HepG2 (cell line): ENCODE results near the gene TMIGD3. TPM values are rescaled to one million over a fixed set of nuclear protein-coding genes. Genes with fewer than 3 reads are reported as not detected.

ENCODE experiments used
- ATAD3A ChIP-seq: sonication (generic); formaldehyde crosslinking; IDR thresholded peaks from 2 replicates; pipeline ENCODE4 v1.4.0; 2020; ENCODE audit warnings: missing genetic modification reagents
- CEBPG ChIP-seq: IDR thresholded peaks from 2 replicates; pipeline ENCODE4 v1.6.1; 2016
- ELF1 ChIP-seq: sonication (generic); formaldehyde crosslinking; IDR thresholded peaks from 2 replicates; pipeline ENCODE4 v1.4.0; 2020; ENCODE audit warnings: missing genetic modification reagents
- GATA4 ChIP-seq: sonication (generic); IDR thresholded peaks from 2 replicates; pipeline ENCODE4 v1.6.1; 2016; ENCODE audit warnings: antibody characterized with exemption, low read depth, borderline replicate concordance
- GZF1 ChIP-seq: sonication (generic); formaldehyde crosslinking; IDR thresholded peaks from 2 replicates; pipeline ENCODE4 v1.5.1; 2020; ENCODE audit warnings: mild to moderate bottlenecking, missing genetic modification reagents
- KLF12 ChIP-seq: sonication (generic); formaldehyde crosslinking; IDR thresholded peaks from 2 replicates; pipeline ENCODE4 v1.4.0; 2020; ENCODE audit warnings: missing genetic modification reagents, borderline replicate concordance
- MAZ ChIP-seq, 2 experiments: sonication (generic) in 1 of 2; formaldehyde crosslinking in 1 of 2; IDR thresholded peaks; 2 replicates each; pipeline versions ENCODE4 v1.5.0 to v1.6.1; 2012 to 2020; ENCODE audit warnings: low read depth in 2 of 2, mild to moderate bottlenecking in 2 of 2, borderline replicate concordance in 1 of 2, improper control_type of control experiment in 1 of 2, low read length in 1 of 2, missing genetic modification reagents in 1 of 2, moderate library complexity in 1 of 2
- NRL ChIP-seq: sonication (generic); formaldehyde crosslinking; IDR thresholded peaks from 2 replicates; pipeline ENCODE4 v1.5.0; 2020; ENCODE audit warnings: missing genetic modification reagents, mild to moderate bottlenecking, moderate library complexity, borderline replicate concordance
- POLR2G ChIP-seq: fragments of 200-400 bp; formaldehyde crosslinking; IDR thresholded peaks from 2 replicates; pipeline ENCODE4 v1.6.1; 2018; ENCODE audit warnings: mild to moderate bottlenecking, low read depth, low read length, moderate library complexity
- RAD21 ChIP-seq: fragments of 450-650 bp; formaldehyde crosslinking; IDR thresholded peaks from 2 replicates; pipeline ENCODE4 v1.5.0; 2020; ENCODE audit warnings: mild to moderate bottlenecking
- RAD51 ChIP-seq: fragments of 450-650 bp; IDR thresholded peaks from 2 replicates; pipeline ENCODE4 v1.6.1; 2016; ENCODE audit warnings: borderline replicate concordance
- SMAD3 ChIP-seq: sonication (generic); formaldehyde crosslinking; IDR thresholded peaks from 2 replicates; pipeline ENCODE4 v1.4.0; 2020; ENCODE audit warnings: missing genetic modification reagents
- SNAPC2 ChIP-seq: sonication (generic); formaldehyde crosslinking; IDR thresholded peaks from 2 replicates; pipeline ENCODE4 v1.8.1; 2022; ENCODE audit warnings: mild to moderate bottlenecking, missing genetic modification reagents
- SNRNP70 ChIP-seq: fragments of 200-400 bp; formaldehyde crosslinking; IDR thresholded peaks from 2 replicates; pipeline ENCODE4 v1.6.1; 2017; ENCODE audit warnings: mild to moderate bottlenecking, low read depth, low read length, moderate library complexity
- SP4 ChIP-seq: sonication (generic); formaldehyde crosslinking; IDR thresholded peaks from 2 replicates; pipeline ENCODE4 v1.8.1; 2023; ENCODE audit warnings: mild to moderate bottlenecking, missing genetic modification reagents
- TBP ChIP-seq: sonication (generic); formaldehyde crosslinking; IDR thresholded peaks from 2 replicates; pipeline ENCODE4 v1.5.0; 2020; ENCODE audit warnings: missing genetic modification reagents
- TCF7 ChIP-seq: sonication (generic); IDR thresholded peaks from 2 replicates; pipeline ENCODE4 v1.6.1; 2016; ENCODE audit warnings: antibody characterized with exemption, low read depth
- ZC3H13 ChIP-seq: sonication (generic); formaldehyde crosslinking; IDR thresholded peaks from 2 replicates; pipeline ENCODE4 v1.8.1; 2023; ENCODE audit warnings: mild to moderate bottlenecking, missing genetic modification reagents, moderate library complexity
- ZNF224 ChIP-seq: sonication (generic); formaldehyde crosslinking; IDR thresholded peaks from 2 replicates; pipeline ENCODE4 v1.5.0; 2020; ENCODE audit warnings: mild to moderate bottlenecking, missing genetic modification reagents
- ZNF432 ChIP-seq: sonication (generic); formaldehyde crosslinking; IDR thresholded peaks from 2 replicates; pipeline ENCODE4 v1.5.0; 2020; ENCODE audit warnings: missing genetic modification reagents, mild to moderate bottlenecking, borderline replicate concordance
- ZNF607 ChIP-seq: sonication (generic); formaldehyde crosslinking; IDR thresholded peaks from 2 replicates; pipeline ENCODE4 v1.5.1; 2020; ENCODE audit warnings: missing genetic modification reagents, mild to moderate bottlenecking, borderline replicate concordance
- ZNF788 ChIP-seq: sonication (generic); formaldehyde crosslinking; IDR thresholded peaks from 2 replicates; pipeline ENCODE4 v1.5.0; 2020; ENCODE audit warnings: mild to moderate bottlenecking, missing genetic modification reagents, borderline replicate concordance
- polyA plus RNA-seq, 8 experiments: library from polyadenylated mRNA; depleted of rRNA in 3 of 8; stranded (reverse) in 7 of 8; unstranded in 1 of 8; fragments of >200 nt; fragmentation: Illumina TruSeq in 4 of 8; extraction: Trizol in 4 of 8; gene quantifications; 2 replicates each; pipeline versions ENCODE4 v1.2.1 to v1.2.3, GENCODE V29; 2011 to 2016; ENCODE audit warnings: low read depth in 4 of 8, missing spikeins in 1 of 8, mixed read lengths in 1 of 8; ENCODE audit not compliant: insufficient read depth in 1 of 8
- total RNA-seq, 5 experiments: library from RNA; depleted of rRNA; stranded (reverse); fragments of >200 nt; fragmentation: Illumina TruSeq; extraction: Trizol; gene quantifications; 2 replicates each; pipeline ENCODE4 v1.2.3, GENCODE V29; 2016; ENCODE audit warnings: low read depth in 1 of 5
- TF ChIP-seq, protein P1 (sequence below): sonication (generic); formaldehyde crosslinking; IDR thresholded peaks from 2 replicates; pipeline ENCODE4 v1.8.0; 2022; ENCODE audit warnings: missing genetic modification reagents, low read depth, mild to moderate bottlenecking, borderline replicate concordance
- TF ChIP-seq, protein P2 (sequence below): IDR thresholded peaks from 2 replicates; pipeline ENCODE4 v1.6.1; 2016; ENCODE audit warnings: missing compliant biosample characterization, missing genetic modification reagents, borderline replicate concordance
- TF ChIP-seq, protein P3 (sequence below): sonication (generic); IDR thresholded peaks from 2 replicates; pipeline ENCODE4 v1.6.1; 2016; ENCODE audit warnings: low read depth, borderline replicate concordance
- TF ChIP-seq, protein P4 (sequence below): sonication (generic); formaldehyde crosslinking; IDR thresholded peaks from 2 replicates; pipeline ENCODE4 v1.8.0; 2022; ENCODE audit warnings: mild to moderate bottlenecking, missing genetic modification reagents, moderate library complexity
- TF ChIP-seq, protein P5 (sequence below): sonication (generic); formaldehyde crosslinking; IDR thresholded peaks from 2 replicates; pipeline ENCODE4 v1.4.0; 2020; ENCODE audit warnings: missing genetic modification reagents

TMIGD3 gene
- total and polyA plus RNA-seq, 2 of the 13 experiments (the other 11 are each of a cell fraction or from before 2014, with no cell fraction given), result not detected

DNA sequence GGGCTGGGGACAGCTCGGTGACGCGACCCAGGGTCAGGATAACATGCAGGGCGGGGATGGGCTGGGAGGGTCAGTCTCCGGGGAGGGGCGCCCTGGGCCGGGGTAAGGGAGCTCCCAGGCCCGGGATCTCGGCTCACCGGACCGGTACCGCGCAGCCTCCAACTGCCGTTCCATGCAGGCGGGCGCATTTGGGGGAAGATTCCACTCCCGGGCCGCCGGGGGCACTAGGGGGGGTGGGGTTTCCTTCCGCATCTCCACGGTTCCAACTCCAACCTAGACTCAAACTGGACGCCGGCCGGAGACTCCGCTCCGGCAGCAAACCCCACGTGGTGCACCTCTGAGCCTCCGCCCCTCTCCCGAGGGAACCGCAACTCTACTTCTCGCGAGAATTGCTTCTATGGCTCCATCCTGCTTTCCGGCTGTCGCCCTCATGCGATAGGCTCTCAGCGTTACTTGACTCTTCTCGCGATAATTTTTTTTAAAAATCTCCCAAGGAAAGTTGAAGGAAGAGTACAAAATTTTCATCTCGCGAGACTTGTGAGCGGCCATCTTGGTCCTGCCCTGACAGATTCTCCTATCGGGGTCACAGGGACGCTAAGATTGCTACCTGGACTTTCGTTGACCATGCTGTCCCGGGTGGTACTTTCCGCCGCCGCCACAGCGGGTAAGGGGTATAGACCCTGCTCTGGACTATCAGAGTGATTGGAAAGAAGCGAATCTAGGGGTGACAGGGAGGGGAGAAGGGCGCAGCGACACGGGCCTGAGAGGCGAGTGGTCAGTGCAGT lies 54.3 kb downstream of the TMIGD3 start, which contains the start of the genes ATP5PB and WDR77 (continued):
- TF ChIP-seq RAD51 (no peak), ZNF788 (no peak), SP4 (CRISPR knock-in tag) (peak; percentile 73), SMAD3 (CRISPR knock-in tag) (no peak), NRL (CRISPR knock-in tag) (no peak; the same call in 1 of the 2 replicates), SNAPC2 (no peak), ELF1 (CRISPR knock-in tag) (peak; percentile 80), ZC3H13 (CRISPR knock-in tag) (no peak), RAD21 (CRISPR knock-in tag) (no peak), ATAD3A (CRISPR knock-in tag) (no peak), GATA4 (no peak), ZNF224 (CRISPR knock-in tag) (no peak), MAZ (IDR thresholded peaks at IDR 0.05; ENCODE audit: borderline replicate concordance, low read depth, low read length) (no peak; the same call in 1 of the 2 replicates), MAZ (CRISPR knock-in tag; IDR thresholded peaks at IDR 0.05; ENCODE audit: low read depth) (no peak; the same call in 1 of the 2 replicates), CEBPG (CRISPR knock-in tag) (peak; percentile 39; the same call in 1 of the 2 replicates), SNRNP70 (no peak), ZNF432 (CRISPR knock-in tag) (no peak), TCF7 (no peak), KLF12 (CRISPR knock-in tag) (no peak), ZNF607 (CRISPR knock-in tag) (peak; percentile 35; the same call in 1 of the 2 replicates), POLR2G (peak; percentile 80), TBP (no peak), GZF1 (0 out of 2 replicates have a peak, but pooled peaks have one; percentile 35)
- TF ChIP-seq, protein P1, sequence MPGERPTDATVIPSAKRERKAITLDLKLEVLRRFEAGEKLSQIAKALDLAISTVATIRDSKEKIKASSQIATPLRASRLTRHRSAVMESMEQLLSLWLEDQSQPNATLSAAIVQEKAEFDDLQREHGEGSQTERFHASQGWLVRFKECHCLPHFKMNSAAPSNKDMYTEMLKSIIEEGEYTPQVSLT, result no peak
- TF ChIP-seq, protein P2, sequence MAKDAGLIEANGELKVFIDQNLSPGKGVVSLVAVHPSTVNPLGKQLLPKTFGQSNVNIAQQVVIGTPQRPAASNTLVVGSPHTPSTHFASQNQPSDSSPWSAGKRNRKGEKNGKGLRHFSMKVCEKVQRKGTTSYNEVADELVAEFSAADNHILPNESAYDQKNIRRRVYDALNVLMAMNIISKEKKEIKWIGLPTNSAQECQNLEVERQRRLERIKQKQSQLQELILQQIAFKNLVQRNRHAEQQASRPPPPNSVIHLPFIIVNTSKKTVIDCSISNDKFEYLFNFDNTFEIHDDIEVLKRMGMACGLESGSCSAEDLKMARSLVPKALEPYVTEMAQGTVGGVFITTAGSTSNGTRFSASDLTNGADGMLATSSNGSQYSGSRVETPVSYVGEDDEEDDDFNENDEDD (CRISPR knock-in tag), result peak; percentile 51; the same call in 1 of the 2 replicates
- TF ChIP-seq, protein P3, sequence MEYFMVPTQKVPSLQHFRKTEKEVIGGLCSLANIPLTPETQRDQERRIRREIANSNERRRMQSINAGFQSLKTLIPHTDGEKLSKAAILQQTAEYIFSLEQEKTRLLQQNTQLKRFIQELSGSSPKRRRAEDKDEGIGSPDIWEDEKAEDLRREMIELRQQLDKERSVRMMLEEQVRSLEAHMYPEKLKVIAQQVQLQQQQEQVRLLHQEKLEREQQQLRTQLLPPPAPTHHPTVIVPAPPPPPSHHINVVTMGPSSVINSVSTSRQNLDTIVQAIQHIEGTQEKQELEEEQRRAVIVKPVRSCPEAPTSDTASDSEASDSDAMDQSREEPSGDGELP, result no peak; the same call in 1 of the 2 replicates
- TF ChIP-seq, protein P4, sequence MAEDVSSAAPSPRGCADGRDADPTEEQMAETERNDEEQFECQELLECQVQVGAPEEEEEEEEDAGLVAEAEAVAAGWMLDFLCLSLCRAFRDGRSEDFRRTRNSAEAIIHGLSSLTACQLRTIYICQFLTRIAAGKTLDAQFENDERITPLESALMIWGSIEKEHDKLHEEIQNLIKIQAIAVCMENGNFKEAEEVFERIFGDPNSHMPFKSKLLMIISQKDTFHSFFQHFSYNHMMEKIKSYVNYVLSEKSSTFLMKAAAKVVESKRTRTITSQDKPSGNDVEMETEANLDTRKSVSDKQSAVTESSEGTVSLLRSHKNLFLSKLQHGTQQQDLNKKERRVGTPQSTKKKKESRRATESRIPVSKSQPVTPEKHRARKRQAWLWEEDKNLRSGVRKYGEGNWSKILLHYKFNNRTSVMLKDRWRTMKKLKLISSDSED (CRISPR knock-in tag), result no peak
- TF ChIP-seq, protein P5, sequence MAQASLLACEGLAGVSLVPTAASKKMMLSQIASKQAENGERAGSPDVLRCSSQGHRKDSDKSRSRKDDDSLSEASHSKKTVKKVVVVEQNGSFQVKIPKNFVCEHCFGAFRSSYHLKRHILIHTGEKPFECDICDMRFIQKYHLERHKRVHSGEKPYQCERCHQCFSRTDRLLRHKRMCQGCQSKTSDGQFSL (CRISPR knock-in tag), result no peak
